Activated CD4-positive, alpha-beta memory T cell treated with anti-CD3 and anti-CD28 coated beads for 36 hours (primary cell): ENCODE data around the gene RAP1GDS1. TPM values are rescaled to one million over a fixed set of nuclear protein-coding genes. Genes with fewer than 3 reads are reported as not detected.

Experiments
- CTCF ChIA-PET: fragments of 350-600 bp; sonication (Branson Sonifier 250); formaldehyde crosslinking; loops from one replicate; lab custom pipeline; 2021; ENCODE audit warnings: antibody characterized with exemption, inconsistent platforms; lab: Charles Lee
- POLR2A ChIA-PET: fragments of 350-600 bp; sonication (Branson Sonifier 250); formaldehyde crosslinking; loops from one replicate; lab custom pipeline; 2021; ENCODE audit warnings: antibody characterized with exemption; lab: Charles Lee
- DNase-seq: peaks from one replicate; pipeline ENCODE4 v3.0.0-alpha.2; 2020
- H3K27ac Mint-ChIP-seq: one replicate; pipeline ENCODE4 v1.8.0; 2021; ENCODE audit warnings: mixed read lengths
- H3K27me3 Mint-ChIP-seq: one replicate; pipeline ENCODE4 v1.8.0; 2021; ENCODE audit warnings: mixed read lengths
- H3K36me3 Mint-ChIP-seq: one replicate; pipeline ENCODE4 v1.8.0; 2021; ENCODE audit warnings: mixed read lengths
- H3K4me1 Mint-ChIP-seq: one replicate; pipeline ENCODE4 v1.8.0; 2021; ENCODE audit warnings: low read depth, mixed read lengths
- H3K4me3 Mint-ChIP-seq: one replicate; pipeline ENCODE4 v1.8.0; 2021; ENCODE audit warnings: mild to moderate bottlenecking, mixed read lengths
- H3K9me3 Mint-ChIP-seq: one replicate; pipeline ENCODE4 v1.8.0; 2021; ENCODE audit warnings: mixed read lengths
- intact Hi-C: fragments of 100-400 bp; cut with micrococcal nuclease; formaldehyde crosslinking; loops from one replicate; pipeline ENCODE4 v1.15.1; 2023
- total RNA-seq, 2 experiments: library from RNA; stranded (reverse); gene quantifications; one replicate each; pipeline ENCODE4 v1.2.3, GENCODE V29; 2021

Gene RAP1GDS1
- total RNA-seq, 2 experiments from 2014 or later = 53.0 to 58.4 TPM

- CTCF ChIA-PET = no interaction called here
Measured at GRCh38 chr4:98491899-98492559, 230.8 kb downstream of the RAP1GDS1 start.

DNA sequence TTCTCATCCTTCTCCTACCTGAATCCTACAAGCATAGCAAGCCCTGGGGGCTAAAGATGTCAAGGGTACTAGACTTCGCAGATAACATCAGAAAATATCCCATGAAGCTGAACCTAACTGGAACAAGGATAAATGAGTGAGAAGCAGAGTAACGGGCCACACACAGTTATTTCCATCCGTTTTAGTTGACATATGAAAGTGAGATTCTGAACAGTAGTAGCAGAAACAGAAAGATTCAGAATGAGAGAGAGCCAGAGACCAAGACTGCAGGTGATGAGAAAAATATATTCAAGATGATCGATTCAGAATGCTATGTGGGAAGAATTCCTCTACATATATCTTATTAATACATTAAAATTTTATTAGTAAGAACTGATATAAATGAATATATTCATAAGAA is 232.1 kb downstream of the RAP1GDS1 start:
- peaks cover 31% of the 10 kb centered on the region for H3K4me1 Mint-ChIP-seq
- H3K27ac Mint-ChIP-seq = no peak overlapping the region
- CTCF ChIA-PET = no interaction called here
- no peaks in the 10 kb centered on the region for H3K9me3 Mint-ChIP-seq
- no peaks in the 10 kb centered on the region for H3K27me3 Mint-ChIP-seq
- H3K4me3 Mint-ChIP-seq = no peak overlapping the region
- no peak for DNase-seq
- intact Hi-C loops = loop anchor here (1.0 kb wide), 1 partner anchor 10 kb away; no protein-coding TSS in a partner anchor
- peaks cover 8% of the 10 kb centered on the region for H3K36me3 Mint-ChIP-seq
- POLR2A ChIA-PET = no interaction called here

More at GRCh38 chr4:98491899-98492559, 230.8 kb downstream of the RAP1GDS1 start:
- H3K9me3 Mint-ChIP-seq = no peaks in the 10 kb centered on the region
- peaks cover 8% of the 10 kb centered on the region for H3K36me3 Mint-ChIP-seq
- H3K4me3 Mint-ChIP-seq = no peak overlapping the region
- peaks cover 35% of the 10 kb centered on the region for H3K4me1 Mint-ChIP-seq
- DNase-seq = no peak
- H3K27me3 Mint-ChIP-seq = no peaks in the 10 kb centered on the region
- no peak overlapping the region for H3K27ac Mint-ChIP-seq
- intact Hi-C loops = no loop called here
- POLR2A ChIA-PET = no interaction called here

Other genes starting within 250 kb of the RAP1GDS1 start
- gene STPG2, start 117.9 kb upstream of the RAP1GDS1 start, total RNA-seq = not detected